Activated naive CD4-positive, alpha-beta T cell (primary cell): Measurements from ENCODE around the gene CEBPB.
"Not testable (repeated sequence)": the region's sequence is repeated elsewhere in the genome, so short reads cannot be mapped to it uniquely, and the experiment has no call there.

ENCODE experiments used
- DNase-seq, 4 experiments: peaks; one replicate each; lab custom pipeline; 2025; lab: John Stamatoyannopoulos, UW

CEBPB gene

GRCh38 chr20:50193199-50193835 lies 2.7 kb downstream of the CEBPB start:
- DNase-seq = no peak

- no peak for DNase-seq
Measured at GRCh38 chr20:50193836-50194421, 3.3 kb downstream of the CEBPB start.

- DNase-seq = no peak
Measured at GRCh38 chr20:50194422-50194830, 3.8 kb downstream of the CEBPB start.

- no peak for DNase-seq
Measured at GRCh38 chr20:50194831-50195523, 4.3 kb downstream of the CEBPB start.

GRCh38 chr20:50195524-50196120 lies 5.0 kb downstream of the CEBPB start:
- no peak for DNase-seq

GRCh38 chr20:50196248-50196647 lies 5.6 kb downstream of the CEBPB start:
- no peak for DNase-seq

GRCh38 chr20:50196896-50197295 lies 6.3 kb downstream of the CEBPB start:
- DNase-seq = no peak

- no peak for DNase-seq
Measured at GRCh38 chr20:50197463-50198179, 7.0 kb downstream of the CEBPB start.

- no peak for DNase-seq
Measured at GRCh38 chr20:50198180-50198666, 7.6 kb downstream of the CEBPB start.

GRCh38 chr20:50198716-50199115 lies 8.1 kb downstream of the CEBPB start:
- no peak for DNase-seq

- no peak for DNase-seq
Measured at GRCh38 chr20:50199703-50200102, 9.1 kb downstream of the CEBPB start.

GRCh38 chr20:50200482-50201104 lies 10.0 kb downstream of the CEBPB start:
- no peak for DNase-seq

GRCh38 chr20:50201710-50202109 lies 11.1 kb downstream of the CEBPB start:
- not testable (repeated sequence) for DNase-seq

- DNase-seq = no peak
Measured at GRCh38 chr20:50202677-50203076, 12.0 kb downstream of the CEBPB start.

- no peak for DNase-seq
Measured at GRCh38 chr20:50203951-50204937, 13.6 kb downstream of the CEBPB start.

- DNase-seq = no peak
Measured at GRCh38 chr20:50207026-50207425, 16.4 kb downstream of the CEBPB start.

GRCh38 chr20:50208085-50208491 lies 17.5 kb downstream of the CEBPB start:
- no peak for DNase-seq

GRCh38 chr20:50208815-50209214 lies 18.2 kb downstream of the CEBPB start:
- DNase-seq = not testable (repeated sequence)

- DNase-seq = no peak
Measured at GRCh38 chr20:50210066-50210619, 19.5 kb downstream of the CEBPB start.

GRCh38 chr20:50211091-50211490 lies 20.5 kb downstream of the CEBPB start:
- DNase-seq = no peak
